Measurements from ENCODE around the gene THAP5.

Gene THAP5

GRCh38 chr7:108525327-108525984 lies 44.0 kb downstream of the THAP5 start:
- H3K27ac ChIP-seq (ENCODE audit: low read length), result peak overlapping the region; percentile 95
- peaks cover 50% of the 10 kb centered on the region for H3K79me2 ChIP-seq (ENCODE audit: insufficient read depth, low read length)
- no peak for TF ChIP-seq EZH2 (IDR thresholded peaks at IDR 0.05; ENCODE audit: borderline replicate concordance, low read depth, low read length, severe bottlenecking)
- no peak for TF ChIP-seq CTCF (IDR thresholded peaks at IDR 0.05; ENCODE audit: borderline replicate concordance, extremely low read depth, low read length, poor library complexity, severe bottlenecking)
- H3K9ac ChIP-seq (ENCODE audit: low read depth, low read length), result peak overlapping the region; percentile 77
- peak overlapping the region; percentile 94 for H3K4me2 ChIP-seq (ENCODE audit: insufficient read depth, low read length)
- peak; percentile 83 for DNase-seq
- no peaks in the 10 kb centered on the region for H3K36me3 ChIP-seq (ENCODE audit: insufficient read depth, low read length)
- peak overlapping the region; percentile 93 to 94 for H3K4me3 ChIP-seq (ENCODE audit: low read depth in 1 of 2, low read length in 2 of 2)
- H4K20me1 ChIP-seq (ENCODE audit: insufficient read depth, low read length), result no peaks in the 10 kb centered on the region
- peak; percentile 72 for ATAC-seq (ENCODE audit: insufficient read depth, low read depth)
- peaks cover 43% of the 10 kb centered on the region for H3K4me1 ChIP-seq (ENCODE audit: insufficient read depth, low read length)
- no peaks in the 10 kb centered on the region for H3K27me3 ChIP-seq (ENCODE audit: insufficient read depth, low read length, poor library complexity)
- no peaks in the 10 kb centered on the region for H3K9me3 ChIP-seq (ENCODE audit: insufficient read depth, low read length, severe bottlenecking)
- peak overlapping the region; percentile 89 for H2AFZ ChIP-seq (ENCODE audit: low read depth, low read length)

DNA sequence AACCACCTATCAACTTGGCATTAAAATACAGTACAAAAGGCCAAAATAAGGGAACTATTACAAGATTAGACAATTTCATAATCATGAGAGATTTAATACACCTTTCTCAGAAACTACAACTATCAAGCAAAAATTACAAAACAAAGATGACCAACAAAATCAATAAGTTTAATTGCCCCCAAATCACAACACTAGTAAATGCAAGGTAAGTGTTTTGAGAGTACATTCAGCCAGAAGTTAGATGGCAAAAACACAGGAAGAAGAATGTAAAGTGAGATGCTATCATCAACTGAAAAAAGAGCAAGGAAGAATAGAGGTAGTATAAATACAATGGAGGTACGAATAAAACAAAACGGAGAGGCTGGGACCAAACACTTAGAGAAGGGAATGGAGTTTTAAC lies 46.7 kb downstream of the THAP5 start:
- TF ChIP-seq EZH2 (IDR thresholded peaks at IDR 0.05; ENCODE audit: borderline replicate concordance, low read depth, low read length, severe bottlenecking), result no peak
- TF ChIP-seq CTCF (IDR thresholded peaks at IDR 0.05; ENCODE audit: borderline replicate concordance, extremely low read depth, low read length, poor library complexity, severe bottlenecking), result no peak
- Histone ChIP-seq H3K9ac (ENCODE audit: low read depth, low read length) (no peak overlapping the region), H3K4me2 (ENCODE audit: insufficient read depth, low read length) (peak overlapping the region; percentile 94), H3K36me3 (ENCODE audit: insufficient read depth, low read length) (peaks cover 11% of the 10 kb centered on the region), H3K9me3 (ENCODE audit: insufficient read depth, low read length, severe bottlenecking) (no peaks in the 10 kb centered on the region), H3K4me3 (ENCODE audit: low read depth in 1 of 2, low read length in 2 of 2) (no peak overlapping the region), H2AFZ (ENCODE audit: low read depth, low read length) (no peak overlapping the region), H3K79me2 (ENCODE audit: insufficient read depth, low read length) (peaks cover 70% of the 10 kb centered on the region), H3K4me1 (ENCODE audit: insufficient read depth, low read length) (peaks cover 43% of the 10 kb centered on the region), H4K20me1 (ENCODE audit: insufficient read depth, low read length) (no peaks in the 10 kb centered on the region), H3K27ac (ENCODE audit: low read length) (no peak overlapping the region), H3K27me3 (ENCODE audit: insufficient read depth, low read length, poor library complexity) (no peaks in the 10 kb centered on the region)
- no peak for DNase-seq
- no peak for ATAC-seq (ENCODE audit: insufficient read depth, low read depth)

DNA sequence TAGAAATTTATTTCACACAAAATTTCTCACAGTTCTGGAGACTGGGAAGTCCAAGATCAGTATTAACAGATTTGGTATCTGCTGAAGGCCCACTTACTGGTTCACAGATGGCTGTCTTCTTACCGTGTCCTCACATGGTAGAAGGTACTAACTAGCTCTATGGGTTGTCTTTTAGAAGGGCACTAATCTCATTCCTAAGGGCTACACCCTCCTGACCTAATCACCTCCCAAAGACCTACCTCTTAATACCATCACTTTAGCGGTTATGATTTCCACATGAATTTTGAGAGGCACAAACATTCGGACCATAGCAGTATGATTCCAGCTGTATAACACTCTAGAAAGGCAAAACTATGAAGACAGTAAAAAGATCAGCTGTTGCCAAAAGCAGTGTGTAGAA lies 51.6 kb downstream of the THAP5 start:
- Histone ChIP-seq H3K36me3 (ENCODE audit: insufficient read depth, low read length) (peaks cover 38% of the 10 kb centered on the region), H3K4me3 (ENCODE audit: low read depth in 1 of 2, low read length in 2 of 2) (no peak overlapping the region), H3K27me3 (ENCODE audit: insufficient read depth, low read length, poor library complexity) (no peaks in the 10 kb centered on the region), H3K27ac (ENCODE audit: low read length) (no peak overlapping the region), H2AFZ (ENCODE audit: low read depth, low read length) (no peak overlapping the region), H3K4me1 (ENCODE audit: insufficient read depth, low read length) (peaks cover 6% of the 10 kb centered on the region; the same call in 1 of the 2 replicates), H3K9me3 (ENCODE audit: insufficient read depth, low read length, severe bottlenecking) (no peaks in the 10 kb centered on the region), H3K9ac (ENCODE audit: low read depth, low read length) (no peak overlapping the region), H4K20me1 (ENCODE audit: insufficient read depth, low read length) (no peaks in the 10 kb centered on the region), H3K79me2 (ENCODE audit: insufficient read depth, low read length) (peaks cover 55% of the 10 kb centered on the region), H3K4me2 (ENCODE audit: insufficient read depth, low read length) (no peak overlapping the region)
- ATAC-seq (ENCODE audit: insufficient read depth, low read depth) (no peak), DNase-seq (no peak)
- TF ChIP-seq CTCF (IDR thresholded peaks at IDR 0.05; ENCODE audit: borderline replicate concordance, extremely low read depth, low read length, poor library complexity, severe bottlenecking) (no peak), EZH2 (IDR thresholded peaks at IDR 0.05; ENCODE audit: borderline replicate concordance, low read depth, low read length, severe bottlenecking) (no peak)

All from DND-41 (cell line).